OCI-M2 (cell line): ENCODE results near the gene LMOD3.

Source experiments
- DNase-seq: peaks from one replicate; lab custom pipeline; 2025; ENCODE audit not compliant: unreplicated experiment; lab: John Stamatoyannopoulos, UW

LMOD3 gene

GRCh38 chr3:69126216-69126615 lies 3.8 kb upstream of the LMOD3 start:
- no peak for DNase-seq

DNA sequence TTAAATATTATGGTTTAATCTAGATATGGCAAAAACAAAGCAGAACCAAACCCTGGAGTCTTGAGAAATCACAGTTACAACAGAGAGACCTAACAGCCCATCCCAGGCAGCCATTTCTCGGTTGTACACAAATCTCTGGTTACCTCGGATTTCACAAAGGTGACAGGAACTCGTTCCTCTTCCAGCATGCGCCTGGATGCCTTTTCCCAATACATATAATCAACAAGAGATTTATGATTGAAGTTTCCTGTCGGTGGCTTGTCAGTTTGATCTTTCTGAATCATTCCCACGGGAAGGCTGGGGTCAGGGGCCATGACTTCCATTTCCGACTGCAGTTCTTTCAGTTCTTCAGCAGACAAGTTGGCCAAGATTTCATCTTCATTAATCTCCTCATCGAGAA lies 445 bp downstream of the LMOD3 start:
- no peak for DNase-seq

- DNase-seq: no peak
Observed at GRCh38 chr3:69121513-69121912, 882 bp downstream of the LMOD3 start.

- peak; percentile 17 for DNase-seq
Observed at GRCh38 chr3:69120879-69121464, 1.4 kb downstream of the LMOD3 start.

- no peak for DNase-seq
Observed at GRCh38 chr3:69119681-69120080, 2.7 kb downstream of the LMOD3 start.

DNA sequence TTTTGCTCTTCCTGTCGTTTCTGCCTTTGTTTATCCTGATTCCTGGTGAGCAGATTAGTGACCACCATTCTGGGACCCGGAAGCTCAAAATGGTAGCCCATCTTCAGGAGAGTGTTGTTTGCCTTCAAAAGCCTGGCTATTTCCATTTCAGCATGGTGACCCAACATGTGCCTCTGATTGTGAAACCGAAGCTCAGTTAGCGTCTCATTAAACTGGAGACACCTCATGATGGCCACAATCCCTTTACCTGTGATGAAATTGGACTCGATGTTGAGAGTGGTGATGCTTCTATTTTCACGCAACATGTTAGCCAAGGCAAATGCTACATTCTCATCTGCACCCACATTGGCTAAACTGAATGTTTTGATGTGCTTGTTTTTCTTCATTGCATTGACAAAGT lies 3.3 kb downstream of the LMOD3 start:
- DNase-seq: no peak

GRCh38 chr3:69118555-69118954 lies 3.8 kb downstream of the LMOD3 start:
- no peak for DNase-seq

- no peak for DNase-seq
Observed at GRCh38 chr3:69116897-69117296, 5.5 kb downstream of the LMOD3 start.

DNA sequence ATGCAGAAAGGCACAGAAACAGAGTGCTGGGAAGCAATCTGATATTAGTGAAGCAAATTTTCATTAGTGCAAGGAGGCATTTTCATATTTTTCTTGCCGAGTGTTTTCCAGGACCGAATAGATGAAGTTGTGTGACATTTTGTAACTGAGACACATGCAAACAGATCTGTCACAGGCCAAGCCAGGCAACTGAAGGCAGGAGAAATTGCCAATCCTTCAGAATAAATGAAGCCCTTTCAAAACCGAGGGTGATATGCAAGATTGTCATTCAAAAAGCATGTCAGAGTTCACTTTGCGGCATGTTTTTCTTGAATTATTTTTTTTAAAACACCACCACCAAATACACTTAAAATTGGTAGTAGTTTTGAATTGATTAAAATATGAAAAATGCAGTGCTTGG lies 6.2 kb downstream of the LMOD3 start:
- DNase-seq: no peak

DNA sequence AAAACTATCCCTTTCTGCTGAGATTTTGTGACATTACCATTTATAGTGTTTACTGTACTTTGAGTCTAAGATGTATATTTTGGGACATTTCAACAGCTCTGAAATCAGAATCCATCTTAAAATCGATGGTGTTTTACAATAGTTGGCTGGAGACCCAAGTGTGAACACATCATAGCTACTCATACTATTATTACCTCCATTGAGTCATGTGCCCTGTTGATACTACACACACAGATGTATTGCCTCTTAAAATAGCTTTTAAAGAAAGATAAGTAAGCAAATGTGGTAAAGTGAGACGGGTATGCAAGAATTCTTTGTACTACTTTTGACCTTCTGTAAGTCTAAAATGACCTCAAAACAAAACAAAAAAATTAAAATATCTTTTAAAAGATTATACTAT lies 6.7 kb downstream of the LMOD3 start:
- no peak for DNase-seq

GRCh38 chr3:69113536-69113935 lies 8.9 kb downstream of the LMOD3 start:
- no peak for DNase-seq

- no peak for DNase-seq
Observed at GRCh38 chr3:69110941-69111546, 11.4 kb downstream of the LMOD3 start.

GRCh38 chr3:69108811-69109210 lies 13.6 kb downstream of the LMOD3 start:
- DNase-seq: no peak

GRCh38 chr3:69107841-69108240 lies 14.6 kb downstream of the LMOD3 start:
- DNase-seq: no peak

- no peak for DNase-seq
Observed at GRCh38 chr3:69105320-69105719, 17.1 kb downstream of the LMOD3 start.

DNA sequence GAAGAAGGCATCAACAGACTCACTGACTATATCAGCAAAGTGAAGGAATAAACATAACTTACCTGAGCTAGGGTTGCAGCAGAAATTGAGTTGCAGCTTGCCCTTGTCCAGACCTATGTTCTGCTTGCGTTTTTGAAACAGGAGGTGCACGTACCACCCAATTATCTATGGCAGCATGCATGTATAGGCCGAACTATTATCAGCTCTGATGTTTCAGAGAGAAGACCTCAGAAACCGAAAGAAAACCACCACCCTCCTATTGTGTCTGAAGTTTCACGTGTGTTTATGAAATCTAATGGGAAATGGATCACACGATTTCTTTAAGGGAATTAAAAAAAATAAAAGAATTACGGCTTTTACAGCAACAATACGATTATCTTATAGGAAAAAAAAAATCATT lies 17.8 kb downstream of the LMOD3 start:
- no peak for DNase-seq

DNA sequence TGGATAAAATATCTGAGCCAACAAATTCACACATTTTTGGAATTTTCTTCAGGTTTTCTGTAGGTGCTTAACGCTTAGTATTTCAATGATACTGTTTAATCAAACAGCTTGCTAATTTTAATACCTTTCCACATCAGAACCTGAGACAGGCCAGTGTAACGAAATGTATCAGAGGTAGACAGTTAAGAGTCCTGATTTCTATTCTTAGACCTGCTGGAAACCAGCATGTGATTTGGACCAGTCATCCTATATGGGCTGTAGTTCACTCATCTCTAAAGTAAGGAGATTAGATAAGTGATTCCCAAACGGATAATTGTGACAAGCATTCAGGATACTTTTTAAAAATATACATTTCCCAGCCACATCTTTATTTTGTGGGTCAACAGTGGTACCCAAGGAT lies 19.3 kb downstream of the LMOD3 start:
- no peak for DNase-seq

- DNase-seq: no peak
Observed at GRCh38 chr3:69102384-69102783, 20.0 kb downstream of the LMOD3 start.

DNA sequence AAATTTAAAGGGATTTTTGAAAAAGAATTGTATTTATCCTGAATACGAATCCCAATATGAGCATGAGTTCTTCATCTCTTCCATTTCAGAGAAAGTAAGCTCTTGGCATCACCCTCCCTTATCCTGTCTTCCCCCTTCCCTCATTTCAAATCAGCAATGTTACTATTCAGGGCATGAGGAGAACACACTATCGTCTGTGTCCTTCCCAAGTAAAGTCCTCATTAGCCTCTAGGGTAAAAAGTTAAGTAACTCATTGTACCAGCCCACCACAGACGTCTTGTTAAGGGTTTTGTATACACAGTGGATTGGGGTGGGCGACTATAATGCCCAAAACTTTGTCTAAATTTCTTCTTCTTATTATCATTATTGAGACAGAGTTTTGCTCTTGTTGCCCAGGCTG lies 22.8 kb downstream of the LMOD3 start:
- DNase-seq: no peak

GRCh38 chr3:69097407-69098086 lies 24.8 kb downstream of the LMOD3 start:
- DNase-seq: no peak

DNA sequence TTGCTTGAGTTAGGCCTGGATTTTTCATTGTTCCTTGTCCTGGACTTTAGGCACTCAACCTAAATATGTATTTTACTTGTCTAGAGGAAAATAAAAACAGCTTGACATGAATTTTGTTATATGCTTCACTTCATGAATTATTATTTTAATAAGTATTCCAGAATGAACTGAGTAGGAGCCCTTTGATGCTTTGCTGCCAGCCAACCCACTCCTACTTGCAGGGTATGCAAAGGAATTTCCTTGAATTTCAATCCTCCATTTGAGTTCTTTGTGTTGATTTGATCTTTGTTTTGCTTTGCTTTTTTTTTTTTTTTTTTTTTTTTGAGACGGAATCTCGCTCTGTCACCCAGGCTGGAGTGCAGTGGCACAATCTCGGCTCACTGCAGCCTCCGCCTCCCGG lies 26.1 kb downstream of the LMOD3 start:
- DNase-seq: no peak

GRCh38 chr3:69095636-69096035 lies 26.8 kb downstream of the LMOD3 start:
- DNase-seq: no peak
